ENCODE data around the gene UBAC1.
A peak's percentile ranks its signal among the peaks of the same experiment; 100 is the strongest.

The UBAC1 gene

GRCh38 chr9:135993765-135994500 is 32.8 kb upstream of the UBAC1 start:
- H3K27ac ChIP-seq (ENCODE audit: low read length) = no peak overlapping the region
- H3K4me3 ChIP-seq (ENCODE audit: low read length in 2 of 2) = no peak overlapping the region
- H3K9me3 ChIP-seq (ENCODE audit: control insufficient read depth in 2 of 2, low read length in 2 of 2) = no peaks in the 10 kb centered on the region
- H3K36me3 ChIP-seq (ENCODE audit: control insufficient read depth in 2 of 2, insufficient read depth in 2 of 2, low read length in 2 of 2) = no peaks in the 10 kb centered on the region
- H3K4me1 ChIP-seq (ENCODE audit: control insufficient read depth, insufficient read depth, low read length) = peaks cover 33% of the 10 kb centered on the region
- H3K27me3 ChIP-seq (ENCODE audit: control insufficient read depth in 1 of 2, insufficient read depth in 2 of 2, low read length in 2 of 2) = peaks cover 0 to 11% of the 10 kb centered on the region in 2 donors
- peak overlapping the region in 1 of 2 donors; percentile 76 for H3K9ac ChIP-seq (ENCODE audit: low read length in 2 of 2)

- peak overlapping the region in 1 of 2 donors; percentile 63 for H3K4me3 ChIP-seq (ENCODE audit: low read length in 2 of 2)
Observed at GRCh38 chr9:135993409-135993742, 32.2 kb upstream of the UBAC1 start.

GRCh38 chr9:135992486-135993408 is 31.6 kb upstream of the UBAC1 start:
- H3K4me1 ChIP-seq (ENCODE audit: control insufficient read depth, insufficient read depth, low read length) = peaks cover 33% of the 10 kb centered on the region

More at GRCh38 chr9:135993409-135993742, 32.2 kb upstream of the UBAC1 start:
- H3K27ac ChIP-seq (ENCODE audit: low read length) = peak overlapping the region; percentile 81
- peaks cover 33% of the 10 kb centered on the region for H3K4me1 ChIP-seq (ENCODE audit: control insufficient read depth, insufficient read depth, low read length)
- H3K9ac ChIP-seq (ENCODE audit: low read length in 2 of 2) = peak overlapping the region; percentile 62 to 76
- peaks cover 0 to 14% of the 10 kb centered on the region in 2 donors for H3K27me3 ChIP-seq (ENCODE audit: control insufficient read depth in 1 of 2, insufficient read depth in 2 of 2, low read length in 2 of 2)
- H3K9me3 ChIP-seq (ENCODE audit: control insufficient read depth in 2 of 2, low read length in 2 of 2) = no peaks in the 10 kb centered on the region
- H3K36me3 ChIP-seq (ENCODE audit: control insufficient read depth in 2 of 2, insufficient read depth in 2 of 2, low read length in 2 of 2) = no peaks in the 10 kb centered on the region

GRCh38 chr9:135991771-135992170 is 30.6 kb upstream of the UBAC1 start:
- Histone ChIP-seq H3K4me3 (ENCODE audit: low read length in 2 of 2) (no peak overlapping the region), H3K9me3 (ENCODE audit: control insufficient read depth in 2 of 2, low read length in 2 of 2) (no peaks in the 10 kb centered on the region), H3K4me1 (ENCODE audit: control insufficient read depth, insufficient read depth, low read length) (peaks cover 33% of the 10 kb centered on the region), H3K9ac (ENCODE audit: low read length in 2 of 2) (peak overlapping the region in 1 of 2 donors; percentile 76), H3K36me3 (ENCODE audit: control insufficient read depth in 2 of 2, insufficient read depth in 2 of 2, low read length in 2 of 2) (no peaks in the 10 kb centered on the region), H3K27ac (ENCODE audit: low read length) (no peak overlapping the region), H3K27me3 (ENCODE audit: control insufficient read depth in 1 of 2, insufficient read depth in 2 of 2, low read length in 2 of 2) (peaks cover 3 to 14% of the 10 kb centered on the region in 2 donors)

More at GRCh38 chr9:135992486-135993408, 31.6 kb upstream of the UBAC1 start:
- H3K27me3 ChIP-seq (ENCODE audit: control insufficient read depth in 1 of 2, insufficient read depth in 2 of 2, low read length in 2 of 2) = peaks cover 1 to 14% of the 10 kb centered on the region in 2 donors
- peak overlapping the region; percentile 62 to 76 for H3K9ac ChIP-seq (ENCODE audit: low read length in 2 of 2)
- H3K9me3 ChIP-seq (ENCODE audit: control insufficient read depth in 2 of 2, low read length in 2 of 2) = no peaks in the 10 kb centered on the region
- H3K4me3 ChIP-seq (ENCODE audit: low read length in 2 of 2) = peak overlapping the region; percentile 49 to 63
- peak overlapping the region; percentile 81 for H3K27ac ChIP-seq (ENCODE audit: low read length)
- no peaks in the 10 kb centered on the region for H3K36me3 ChIP-seq (ENCODE audit: control insufficient read depth in 2 of 2, insufficient read depth in 2 of 2, low read length in 2 of 2)

GRCh38 chr9:135990468-135991429 is 29.6 kb upstream of the UBAC1 start:
- Histone ChIP-seq H3K4me3 (ENCODE audit: low read length in 2 of 2) (peak overlapping the region in 1 of 2 donors; percentile 15), H3K27me3 (ENCODE audit: control insufficient read depth in 1 of 2, insufficient read depth in 2 of 2, low read length in 2 of 2) (peaks cover 3 to 20% of the 10 kb centered on the region in 2 donors), H3K9ac (ENCODE audit: low read length in 2 of 2) (no peak overlapping the region), H3K36me3 (ENCODE audit: control insufficient read depth in 2 of 2, insufficient read depth in 2 of 2, low read length in 2 of 2) (no peaks in the 10 kb centered on the region), H3K4me1 (ENCODE audit: control insufficient read depth, insufficient read depth, low read length) (peaks cover 33% of the 10 kb centered on the region), H3K27ac (ENCODE audit: low read length) (peak overlapping the region; percentile 37), H3K9me3 (ENCODE audit: control insufficient read depth in 2 of 2, low read length in 2 of 2) (no peaks in the 10 kb centered on the region)

- H3K4me1 ChIP-seq (ENCODE audit: control insufficient read depth, insufficient read depth, low read length) = peaks cover 33% of the 10 kb centered on the region
- H3K4me3 ChIP-seq (ENCODE audit: low read length in 2 of 2) = peak overlapping the region in 1 of 2 donors; percentile 15
- no peaks in the 10 kb centered on the region for H3K36me3 ChIP-seq (ENCODE audit: control insufficient read depth in 2 of 2, insufficient read depth in 2 of 2, low read length in 2 of 2)
- H3K27me3 ChIP-seq (ENCODE audit: control insufficient read depth in 1 of 2, insufficient read depth in 2 of 2, low read length in 2 of 2) = peaks cover 3 to 20% of the 10 kb centered on the region in 2 donors
- H3K9ac ChIP-seq (ENCODE audit: low read length in 2 of 2) = no peak overlapping the region
- H3K27ac ChIP-seq (ENCODE audit: low read length) = no peak overlapping the region
- no peaks in the 10 kb centered on the region for H3K9me3 ChIP-seq (ENCODE audit: control insufficient read depth in 2 of 2, low read length in 2 of 2)
Observed at GRCh38 chr9:135989722-135990467, 28.7 kb upstream of the UBAC1 start.

GRCh38 chr9:135989157-135989556 is 28.0 kb upstream of the UBAC1 start:
- H3K27me3 ChIP-seq (ENCODE audit: control insufficient read depth in 1 of 2, insufficient read depth in 2 of 2, low read length in 2 of 2) = peaks cover 3 to 20% of the 10 kb centered on the region in 2 donors
- no peaks in the 10 kb centered on the region for H3K9me3 ChIP-seq (ENCODE audit: control insufficient read depth in 2 of 2, low read length in 2 of 2)
- H3K4me3 ChIP-seq (ENCODE audit: low read length in 2 of 2) = no peak overlapping the region
- no peaks in the 10 kb centered on the region for H3K36me3 ChIP-seq (ENCODE audit: control insufficient read depth in 2 of 2, insufficient read depth in 2 of 2, low read length in 2 of 2)
- H3K4me1 ChIP-seq (ENCODE audit: control insufficient read depth, insufficient read depth, low read length) = peaks cover 33% of the 10 kb centered on the region
- H3K27ac ChIP-seq (ENCODE audit: low read length) = no peak overlapping the region
- H3K9ac ChIP-seq (ENCODE audit: low read length in 2 of 2) = no peak overlapping the region

- no peaks in the 10 kb centered on the region for H3K9me3 ChIP-seq (ENCODE audit: control insufficient read depth in 2 of 2, low read length in 2 of 2)
- H3K36me3 ChIP-seq (ENCODE audit: control insufficient read depth in 2 of 2, insufficient read depth in 2 of 2, low read length in 2 of 2) = no peaks in the 10 kb centered on the region
- peaks cover 32% of the 10 kb centered on the region for H3K4me1 ChIP-seq (ENCODE audit: control insufficient read depth, insufficient read depth, low read length)
- no peak overlapping the region for H3K9ac ChIP-seq (ENCODE audit: low read length in 2 of 2)
- peaks cover 3 to 20% of the 10 kb centered on the region in 2 donors for H3K27me3 ChIP-seq (ENCODE audit: control insufficient read depth in 1 of 2, insufficient read depth in 2 of 2, low read length in 2 of 2)
- no peak overlapping the region for H3K27ac ChIP-seq (ENCODE audit: low read length)
- no peak overlapping the region for H3K4me3 ChIP-seq (ENCODE audit: low read length in 2 of 2)
Observed at GRCh38 chr9:135988493-135988892, 27.3 kb upstream of the UBAC1 start.

GRCh38 chr9:135987838-135988404 is 26.7 kb upstream of the UBAC1 start:
- Histone ChIP-seq H3K36me3 (ENCODE audit: control insufficient read depth in 2 of 2, insufficient read depth in 2 of 2, low read length in 2 of 2) (no peaks in the 10 kb centered on the region), H3K4me3 (ENCODE audit: low read length in 2 of 2) (no peak overlapping the region), H3K27ac (ENCODE audit: low read length) (no peak overlapping the region), H3K27me3 (ENCODE audit: control insufficient read depth in 1 of 2, insufficient read depth in 2 of 2, low read length in 2 of 2) (peaks cover 3 to 20% of the 10 kb centered on the region in 2 donors), H3K9ac (ENCODE audit: low read length in 2 of 2) (no peak overlapping the region), H3K9me3 (ENCODE audit: control insufficient read depth in 2 of 2, low read length in 2 of 2) (no peaks in the 10 kb centered on the region), H3K4me1 (ENCODE audit: control insufficient read depth, insufficient read depth, low read length) (peaks cover 27% of the 10 kb centered on the region)

Measured in stomach smooth muscle (tissue), 2 donors.